Motor neuron (in vitro differentiated cells): ENCODE data around the gene FGD2. TPM values are rescaled to one million over a fixed set of nuclear protein-coding genes. Genes with fewer than 3 reads are reported as not detected.

Source experiments
- ATAC-seq, 8 experiments: fragments of 200-7000 bp; cut with Tn5 transposase; replicated peaks in 6 of 8; 2 replicates each; pipeline ENCODE4 v1.8.0; 2021; ENCODE audit warnings: mild to moderate bottlenecking in 8 of 8, moderate library complexity in 8 of 8
- H3K27ac ChIP-seq, 2 donors: fragments of 250-450 bp; sonication (Bioruptor Pico); 2 replicates each; pipeline ENCODE4 v1.9.0; 2021; ENCODE audit warnings: antibody characterized with exemption in 2 of 2, mild to moderate bottlenecking in 2 of 2, moderate library complexity in 1 of 2
- H3K4me1 ChIP-seq, 2 donors: fragments of 250-450 bp; sonication (Bioruptor Pico); replicated peaks in 1 of 2; 2 replicates each; pipeline ENCODE4 v1.6.1; 2021; ENCODE audit warnings: antibody characterized with exemption in 2 of 2, mild to moderate bottlenecking in 2 of 2, moderate library complexity in 1 of 2
- H3K4me3 ChIP-seq, 5 donors: fragments of 250-450 bp; sonication (Bioruptor Pico); 2 replicates each; pipeline ENCODE4 v1.9.0; 2021; ENCODE audit warnings: antibody characterized with exemption in 5 of 5, mild to moderate bottlenecking in 5 of 5, moderate library complexity in 4 of 5
- WGBS, 10 experiments: fragments of 450-650 bp; shearing (Covaris generic); methylation state at CpG; one replicate each; pipeline ENCODE4 v1.0.0; 2022; 5-methylcytosine and 5-hydroxymethylcytosine counted together
- in situ Hi-C, 9 experiments: fragments of 400-800 bp; cut with MboI; loops; one replicate each; pipeline ENCODE4 v1.15.0; 2021; ENCODE audit warnings: low sequenced_read_pairs in 9 of 9, low pct_unique_long_range_greater_than_20kb in 2 of 9; ENCODE audit not compliant: unreplicated experiment in 9 of 9
- total RNA-seq, 8 experiments: library from RNA; unstranded; fragments of 300-600 nt; gene quantifications; 2 replicates each; pipeline versions ENCODE4 v1.2.3 to v1.2.4, GENCODE V29; 2022

The FGD2 gene
- total RNA-seq, 8 experiments from 2014 or later = 0.14 to 1.8 (median 0.53) TPM; not detected in 2

DNA sequence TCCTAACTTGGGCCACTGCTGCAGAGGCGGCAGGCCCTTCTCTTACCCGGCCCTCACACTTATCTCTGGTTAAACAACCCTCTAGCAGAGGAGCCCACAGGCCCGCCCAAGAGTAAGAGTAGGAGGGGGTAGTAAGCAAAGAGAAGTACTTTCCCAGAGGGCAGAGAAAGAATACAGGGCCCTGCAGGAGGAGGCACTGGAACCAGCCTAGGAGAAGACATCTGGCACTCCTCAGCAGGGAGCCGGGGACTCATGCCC, 29.5 kb upstream of the FGD2 start:
- in situ Hi-C loops = loop anchor here in 1 of 9 experiments (25.0 kb wide), 1 partner anchor 89 kb away; the partner anchor contains the start of gene C6orf89
- Histone ChIP-seq H3K4me3 (no peak overlapping the region), H3K4me1 (peaks cover 0 to 7% of the 10 kb centered on the region in 2 donors), H3K27ac (no peak overlapping the region)
- whole genome bisulfite sequencing, 10 experiments = 79 to 100% (median 81%) methylated on average over 1 to 4 of the region's 4 CpGs; no CpG with 5 or more reads in 5 of the 10 experiments
- ATAC-seq = no peak

DNA sequence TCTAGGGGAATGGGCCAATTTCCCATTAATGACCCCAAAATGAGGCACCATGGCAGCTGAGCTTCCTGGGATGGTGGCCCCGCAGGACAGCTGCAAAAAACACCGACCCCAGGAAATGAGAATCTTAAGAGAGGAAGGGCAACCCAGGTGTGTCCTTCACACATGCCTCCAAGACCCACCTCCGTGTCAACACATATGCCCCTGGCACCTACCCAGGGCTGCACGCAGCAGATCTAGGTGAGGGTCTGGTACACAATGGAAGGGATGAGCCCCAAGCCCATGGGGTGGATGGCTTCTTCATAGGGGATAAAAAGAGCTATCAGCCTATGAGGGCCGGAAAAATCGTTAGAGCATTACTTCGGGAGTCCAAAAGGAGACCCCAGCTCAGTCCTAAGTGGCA, 28.9 kb upstream of the FGD2 start:
- H3K4me3 ChIP-seq = no peak overlapping the region
- H3K4me1 ChIP-seq = peaks cover 0 to 7% of the 10 kb centered on the region in 2 donors
- WGBS, 10 experiments = 66 to 100% (median 100%) methylated on average over 2 to 5 of the region's 7 CpGs; no CpG with 5 or more reads in 5 of the 10 experiments
- no peak for ATAC-seq
- no peak overlapping the region for H3K27ac ChIP-seq
- in situ Hi-C loops = loop anchor here in 1 of 9 experiments (25.0 kb wide), 1 partner anchor 89 kb away; the partner anchor contains the start of gene C6orf89

DNA sequence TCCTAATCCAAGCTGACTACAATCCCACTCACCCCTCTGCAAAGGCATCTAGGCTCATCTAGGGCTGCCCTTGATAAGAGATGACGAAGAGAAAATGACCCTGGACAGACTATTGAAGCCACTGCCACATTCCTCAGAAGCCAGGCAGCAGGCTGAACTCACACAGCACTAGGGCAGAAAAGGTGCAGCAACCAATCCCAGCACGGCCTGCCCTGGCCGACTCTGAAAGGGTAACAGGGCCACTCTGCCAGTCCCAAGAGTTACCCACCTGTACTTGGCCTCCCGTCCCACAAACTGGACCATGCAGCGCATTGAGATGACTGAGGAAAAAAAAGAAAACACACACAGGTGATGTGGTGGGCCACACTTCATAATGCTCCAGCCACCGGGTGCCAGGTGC, 28.5 kb upstream of the FGD2 start:
- H3K4me3 ChIP-seq = no peak overlapping the region
- H3K27ac ChIP-seq = no peak overlapping the region
- peaks cover 0 to 7% of the 10 kb centered on the region in 2 donors for H3K4me1 ChIP-seq
- peak in 1 of 8 experiments; percentile 7 for ATAC-seq
- 80 to 100% (median 87%) methylated on average over 2 to 5 of the region's 6 CpGs; no CpG with 5 or more reads in 4 of the 10 experiments for WGBS, 10 experiments
- in situ Hi-C loops = loop anchor here in 1 of 9 experiments (25.0 kb wide), 1 partner anchor 90 kb away; the partner anchor contains the start of gene C6orf89

DNA sequence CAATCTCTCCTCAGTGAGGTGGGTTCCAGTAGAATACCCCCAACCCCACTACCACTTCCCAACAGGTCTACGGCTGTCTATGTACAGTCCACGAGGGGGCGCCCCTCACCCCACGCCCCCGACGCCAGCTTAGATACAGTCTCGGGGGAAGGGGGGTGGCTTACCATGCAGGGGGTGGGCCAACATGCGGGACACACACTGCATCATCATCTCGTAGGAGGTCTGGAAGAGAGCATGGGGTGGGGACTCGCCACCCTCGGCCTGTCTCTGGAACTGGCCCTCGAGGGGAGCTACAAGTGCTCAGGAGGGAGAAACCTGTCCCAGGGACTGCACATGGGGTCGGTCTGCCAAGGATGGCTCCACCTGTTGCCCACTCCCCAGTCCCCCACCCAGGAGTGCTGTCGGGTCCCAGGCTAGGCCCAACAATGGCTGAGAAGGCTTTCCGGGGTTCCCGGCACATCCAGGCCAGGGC, 27.9 kb upstream of the FGD2 start:
- ATAC-seq = no peak
- peaks cover 0 to 7% of the 10 kb centered on the region in 2 donors for H3K4me1 ChIP-seq
- no peak overlapping the region for H3K27ac ChIP-seq
- in situ Hi-C loops = loop anchor here in 1 of 9 experiments (25.0 kb wide), 1 partner anchor 90 kb away; the partner anchor contains the start of gene C6orf89
- H3K4me3 ChIP-seq = no peak overlapping the region
- WGBS, 10 experiments = 93% methylated on average over 6 of the region's 16 CpGs; no CpG with 5 or more reads in 9 of the 10 experiments

DNA sequence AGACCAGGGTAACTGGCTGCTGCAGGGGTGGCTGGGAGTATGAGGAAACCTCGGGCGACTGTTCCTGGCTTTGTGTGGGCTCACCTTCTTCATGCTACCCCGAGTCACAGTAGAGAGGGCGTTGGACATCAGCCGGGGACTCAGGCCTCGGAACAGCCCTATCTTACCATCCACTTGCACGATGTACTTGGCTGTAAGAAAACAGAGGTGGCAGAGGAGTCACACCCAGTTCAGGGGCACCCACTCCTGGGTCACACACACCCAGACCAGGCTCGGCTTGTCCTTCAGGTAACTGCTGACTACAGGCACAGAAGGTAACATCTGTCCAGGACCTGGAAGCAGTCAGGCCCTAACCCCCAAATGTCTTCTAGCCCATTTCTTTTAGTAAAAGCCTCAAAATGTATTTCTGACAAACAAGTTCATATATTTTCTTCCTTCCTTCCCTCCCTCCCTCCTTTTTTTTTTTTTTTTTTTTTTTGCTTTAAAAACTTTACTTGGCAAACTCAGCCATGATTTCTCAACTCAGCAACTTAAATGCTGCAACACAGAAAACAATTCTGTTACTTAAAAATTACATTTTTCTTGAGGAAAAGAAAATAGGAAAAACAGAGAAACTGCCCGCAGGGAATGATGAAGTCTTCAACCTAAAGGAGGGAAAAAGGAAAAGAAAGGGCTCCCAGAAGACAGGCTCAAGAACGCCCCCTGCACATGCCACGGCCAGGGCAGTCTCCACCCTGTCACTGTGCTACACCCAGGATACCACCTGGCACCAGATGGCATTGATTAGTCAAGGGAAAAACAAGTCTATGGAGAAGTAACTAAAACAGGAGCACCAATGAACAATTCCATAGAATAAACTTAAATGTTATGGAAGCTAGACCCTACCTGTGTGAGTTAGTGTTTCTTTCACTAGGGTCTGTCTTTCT, 26.8 kb upstream of the FGD2 start:
- WGBS, 10 experiments = 51 to 100% (median 88%) methylated on average over 1 to 8 of the region's 11 CpGs; no CpG with 5 or more reads in 1 of the 10 experiments
- no peak overlapping the region for H3K27ac ChIP-seq
- ATAC-seq = peak in 2 of 8 experiments; percentile 12 to 13

DNA sequence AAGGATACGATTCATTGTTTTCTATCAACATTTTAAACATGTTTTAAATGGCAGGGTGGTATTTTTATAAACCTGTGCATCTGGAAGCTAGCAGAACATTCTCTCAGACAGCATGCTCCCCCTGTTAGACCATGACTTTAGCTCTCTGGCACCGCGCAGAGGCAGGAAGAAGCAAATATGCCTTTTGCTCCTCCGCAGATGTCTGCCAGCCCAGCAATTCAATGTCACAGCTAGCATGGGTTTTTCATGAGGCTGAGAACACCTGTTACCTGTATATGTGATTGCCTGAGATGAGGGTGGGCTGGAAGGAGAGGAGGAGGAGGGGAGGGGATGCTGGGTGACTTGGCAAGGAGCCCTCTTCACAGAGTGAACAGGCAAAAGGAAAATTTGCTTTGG, 26.1 kb upstream of the FGD2 start:
- peak overlapping the region in 1 of 2 donors; percentile 12 for H3K27ac ChIP-seq
- WGBS, 10 experiments = 10 to 100% (median 61%) methylated on average over 1 to 4 of the region's 4 CpGs; no CpG with 5 or more reads in 2 of the 10 experiments
- peak; percentile 34 to 83 (median 72) for ATAC-seq
- peaks cover 2 to 10% of the 10 kb centered on the region in 2 donors for H3K4me1 ChIP-seq
- no peak overlapping the region for H3K4me3 ChIP-seq
- in situ Hi-C loops = loop anchor here in 1 of 9 experiments (25.0 kb wide), 1 partner anchor 92 kb away; the partner anchor contains the start of gene C6orf89

More for the DNA sequence above, 26.8 kb upstream of the FGD2 start:
- in situ Hi-C loops = loop anchor here in 1 of 9 experiments (25.0 kb wide), 1 partner anchor 91 kb away; the partner anchor contains the start of gene C6orf89
- H3K4me1 ChIP-seq = peaks cover 0 to 7% of the 10 kb centered on the region in 2 donors
- no peak overlapping the region for H3K4me3 ChIP-seq

DNA sequence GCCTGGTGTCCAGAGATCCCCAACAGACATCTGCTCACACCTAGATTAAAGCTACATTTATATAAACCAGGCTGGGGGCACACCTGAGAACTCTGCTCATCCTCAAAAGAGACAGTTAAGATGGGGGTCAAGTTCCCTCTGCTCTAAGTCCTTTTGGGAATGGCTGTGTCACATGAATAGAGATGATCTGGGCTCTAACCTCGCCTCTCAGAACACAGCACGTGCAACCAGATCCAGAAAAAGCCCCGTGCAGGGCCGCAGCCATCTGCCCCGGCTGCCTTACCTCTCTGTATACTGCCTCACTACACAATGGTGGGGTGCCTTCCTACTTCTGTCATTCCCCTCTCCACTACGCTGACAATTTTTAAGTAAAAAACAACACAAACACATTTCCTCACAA, 25.3 kb upstream of the FGD2 start:
- Histone ChIP-seq H3K4me3 (no peak overlapping the region), H3K4me1 (peaks cover 7 to 14% of the 10 kb centered on the region in 2 donors), H3K27ac (no peak overlapping the region)
- WGBS, 10 experiments = 17 to 100% (median 84%) methylated on average over 1 to 4 of the region's 6 CpGs; no CpG with 5 or more reads in 3 of the 10 experiments
- ATAC-seq = no peak
- in situ Hi-C loops = loop anchor here in 1 of 9 experiments (25.0 kb wide), 1 partner anchor 93 kb away; the partner anchor contains the start of gene C6orf89

DNA sequence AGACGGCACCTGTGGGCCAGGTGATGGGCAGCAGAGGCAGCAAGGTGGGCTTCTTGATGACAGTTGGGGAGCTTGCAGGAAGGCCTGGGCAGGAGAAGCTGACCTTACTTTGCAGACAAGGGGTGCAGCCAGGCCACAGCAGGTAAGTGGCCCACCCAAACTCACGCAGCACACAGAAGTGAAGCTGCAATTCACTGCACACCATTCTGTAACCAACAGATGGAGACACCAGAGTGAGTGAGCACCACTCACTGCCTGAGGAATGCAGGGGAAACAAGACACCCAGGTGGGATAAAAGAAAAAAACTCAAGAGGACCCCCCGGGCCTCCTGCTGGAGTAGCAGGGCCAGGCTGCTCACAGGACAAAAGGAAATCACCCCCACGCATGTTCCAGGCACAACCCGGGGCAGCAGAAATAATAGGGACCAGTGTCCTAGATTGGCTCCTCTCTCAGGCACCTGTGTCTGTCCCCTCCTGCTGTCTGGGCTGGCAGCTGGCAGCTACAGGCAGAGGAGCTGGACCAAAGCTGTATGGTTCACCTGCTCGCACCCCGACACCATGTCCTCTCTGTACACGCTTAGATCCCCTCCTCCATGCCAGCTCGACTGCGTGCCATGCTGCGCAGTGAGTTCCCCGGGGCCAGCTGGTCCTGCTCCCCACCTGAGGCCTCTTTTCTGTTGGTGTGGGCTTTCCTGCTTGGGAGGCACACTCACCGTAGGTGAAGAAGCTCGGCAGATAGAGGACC, 24.4 kb upstream of the FGD2 start:
- no peak for ATAC-seq

DNA sequence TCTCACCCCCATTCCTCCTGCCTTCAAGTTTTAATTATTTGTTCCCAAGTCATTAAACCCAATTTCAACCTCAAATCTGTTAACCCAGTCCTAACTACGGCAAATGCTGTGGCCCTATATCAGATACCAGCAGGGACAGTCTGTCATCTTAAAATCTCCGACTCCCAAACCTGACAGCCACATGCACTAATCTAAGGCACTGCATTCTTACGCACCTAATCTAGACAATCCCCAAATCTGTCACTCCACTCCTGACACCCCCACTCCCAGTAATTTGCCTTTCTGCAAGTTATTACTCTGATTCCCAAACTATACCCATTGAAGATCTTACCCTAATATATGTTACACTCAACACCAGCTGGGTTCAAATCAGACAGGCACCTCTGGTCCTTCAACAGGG, 21.9 kb upstream of the FGD2 start:
- Histone ChIP-seq H3K4me1 (peaks cover 12 to 19% of the 10 kb centered on the region in 2 donors), H3K4me3 (no peak overlapping the region), H3K27ac (no peak overlapping the region)
- in situ Hi-C loops = loop anchor here in 1 of 9 experiments (25.0 kb wide), 1 partner anchor 96 kb away; the partner anchor contains the start of gene C6orf89
- ATAC-seq = no peak
- 83 to 100% (median 84%) methylated on average over 2 to 3 of the region's 3 CpGs; no CpG with 5 or more reads in 2 of the 10 experiments for WGBS, 10 experiments

More for the DNA sequence above, 24.4 kb upstream of the FGD2 start:
- no peak overlapping the region for H3K4me3 ChIP-seq
- H3K4me1 ChIP-seq = peaks cover 7 to 14% of the 10 kb centered on the region in 2 donors
- no peak overlapping the region for H3K27ac ChIP-seq
- in situ Hi-C loops = loop anchor here in 1 of 9 experiments (25.0 kb wide), 1 partner anchor 94 kb away; the partner anchor contains the start of gene C6orf89
- 20 to 100% (median 77%) methylated on average over 1 to 8 of the region's 14 CpGs; no CpG with 5 or more reads in 2 of the 10 experiments for WGBS, 10 experiments

DNA sequence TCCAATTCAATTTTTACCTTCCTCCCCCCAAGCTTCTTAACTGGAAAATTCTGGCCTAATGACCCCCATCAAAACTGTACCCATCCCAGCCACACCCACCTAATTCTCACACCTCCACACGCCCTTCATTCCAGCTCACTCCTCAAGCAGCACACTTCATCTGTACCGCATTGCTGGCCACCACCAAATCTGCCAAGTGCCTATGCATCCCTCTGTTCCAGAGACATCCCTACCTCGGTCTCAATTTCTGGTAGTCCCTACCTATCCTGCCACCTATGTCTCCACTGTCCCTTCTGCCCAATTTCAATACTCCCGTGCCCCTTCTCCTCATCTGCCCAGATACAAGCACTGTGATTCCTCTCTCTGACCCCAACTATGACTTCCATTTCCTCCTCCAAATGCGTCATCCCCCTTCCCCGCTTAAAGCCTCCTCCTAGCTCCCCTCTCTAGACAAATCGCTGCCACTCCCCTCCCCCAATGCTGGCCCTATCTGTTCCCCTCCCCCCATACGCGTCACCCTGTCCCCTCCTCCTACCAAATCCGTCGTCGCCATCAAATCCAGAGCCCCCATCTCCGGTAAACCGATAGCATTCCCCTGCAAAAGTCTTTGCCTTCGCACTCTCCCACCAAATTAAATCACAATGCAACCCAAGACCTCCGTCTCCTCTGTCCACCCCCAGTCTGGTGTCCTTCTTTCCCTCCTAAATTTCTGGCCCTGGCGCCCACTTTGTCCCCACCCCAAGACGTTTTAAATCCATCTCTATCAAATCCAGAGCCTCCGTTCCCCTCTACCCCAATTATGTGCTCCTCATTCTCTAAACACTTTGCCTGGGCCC, 20.7 kb upstream of the FGD2 start:
- peak in 6 of 8 experiments; percentile 3 to 49 (median 39) for ATAC-seq
- H3K27ac ChIP-seq = peak overlapping the region; percentile 94 to 98
- in situ Hi-C loops = loop anchor here in 1 of 9 experiments (25.0 kb wide), 1 partner anchor 97 kb away; the partner anchor contains the start of gene C6orf89
- 0 to 30% (median 22%) methylated on average over 1 to 4 of the region's 19 CpGs; no CpG with 5 or more reads in 4 of the 10 experiments for WGBS, 10 experiments
- H3K4me1 ChIP-seq = peaks cover 12% of the 10 kb centered on the region in 2 donors
- H3K4me3 ChIP-seq = peak overlapping the region; percentile 85 to 96 (median 88)

DNA sequence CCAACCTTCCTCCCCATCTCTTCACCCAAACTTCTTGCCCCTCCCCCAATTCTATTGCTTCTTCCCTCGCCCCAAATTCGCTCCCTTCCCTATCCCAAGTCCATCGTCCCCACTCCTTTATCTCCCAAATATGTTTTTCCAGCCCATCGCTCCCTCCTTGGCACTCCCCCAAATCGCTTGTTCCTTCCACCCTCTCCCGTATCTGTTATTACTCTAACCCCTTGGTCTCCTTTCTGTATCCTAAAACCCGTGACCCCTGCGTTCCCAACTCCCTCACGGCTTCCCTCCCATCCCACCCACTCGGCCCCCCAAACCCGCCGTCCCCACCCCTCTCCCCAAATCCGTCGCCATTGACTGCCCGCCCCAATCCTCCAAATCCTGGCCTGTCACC, 20.0 kb upstream of the FGD2 start:
- 0% methylated on average over 3 to 5 of the region's 15 CpGs; no CpG with 5 or more reads in 8 of the 10 experiments for WGBS, 10 experiments
- in situ Hi-C loops = loop anchor here in 1 of 9 experiments (25.0 kb wide), 1 partner anchor 98 kb away; the partner anchor contains the start of gene C6orf89
- Histone ChIP-seq H3K27ac (peak overlapping the region; percentile 94 to 98), H3K4me3 (peak overlapping the region; percentile 85 to 96 (median 88)), H3K4me1 (peaks cover 12% of the 10 kb centered on the region in 2 donors)
- no peak for ATAC-seq
